Adrenal gland (tissue), 5 donors: Measurements from ENCODE around the gene THSD4.

Source experiments
- CTCF ChIP-seq, 6 experiments: fragments of 450-650 bp in 4 of 6; fragments of 200-600 bp in 2 of 6; sonication (generic) in 1 of 6; IDR thresholded peaks; 1 replicate in 5 of 6; 2 replicates in 1 of 6; pipeline versions ENCODE4 v1.5.1 to v1.8.0; 2016 to 2021; ENCODE audit warnings: antibody characterized with exemption in 6 of 6, mild to moderate bottlenecking in 2 of 6, moderate library complexity in 1 of 6
- POLR2A ChIP-seq, 2 donors: fragments of 450-650 bp; IDR thresholded peaks; one replicate each; pipeline ENCODE4 v1.6.1; 2017; ENCODE audit warnings: antibody characterized with exemption in 2 of 2, mild to moderate bottlenecking in 2 of 2, moderate library complexity in 1 of 2
- donor health status: DM: no; HTN: no; CAD: no.

GRCh38 chr15:71549091-71549490 lies 433.8 kb downstream of the THSD4 start:
- TF ChIP-seq CTCF (IDR thresholded peaks at IDR 0.05) (no peak), POLR2A (IDR thresholded peaks at IDR 0.05) (no peak)
